RWPE2 (cell line): ENCODE results near the gene ZBTB20.
A peak's percentile ranks its signal among the peaks of the same experiment; 100 is the strongest.

Experiments
- ATAC-seq: fragments of 200-7000 bp; cut with Tn5 transposase; 3 replicates; pipeline ENCODE4 v1.9.1; 2021; ENCODE audit warnings: low read depth
- DNase-seq: peaks from one replicate; pipeline ENCODE4 v3.0.0-alpha.2; 2020; ENCODE audit warnings: low spot score
- H3K27ac ChIP-seq: fragments of 450-650 bp; 2 replicates; pipeline ENCODE4 v1.5.1; 2017; ENCODE audit warnings: mild to moderate bottlenecking; ENCODE audit not compliant: poor library complexity, severe bottlenecking
- H3K27me3 ChIP-seq: fragments of 250-450 bp; sonication (Bioruptor Pico); 2 replicates; pipeline ENCODE4 v1.5.1; 2021; ENCODE audit warnings: mild to moderate bottlenecking, moderate library complexity; ENCODE audit not compliant: insufficient read depth, poor library complexity, severe bottlenecking
- H3K36me3 ChIP-seq: fragments of 250-450 bp; sonication (Bioruptor Pico); 2 replicates; pipeline ENCODE4 v1.5.1; 2020; ENCODE audit warnings: low read depth, mild to moderate bottlenecking, moderate library complexity
- H3K4me1 ChIP-seq: fragments of 250-450 bp; sonication (Bioruptor Pico); 2 replicates; pipeline ENCODE4 v1.5.1; 2021; ENCODE audit warnings: mild to moderate bottlenecking, moderate library complexity; ENCODE audit not compliant: insufficient read depth, poor library complexity, severe bottlenecking
- H3K4me3 ChIP-seq: fragments of 250-450 bp; sonication (Bioruptor Pico); 2 replicates; pipeline ENCODE4 v1.5.1; 2021; ENCODE audit warnings: mild to moderate bottlenecking, moderate library complexity; ENCODE audit not compliant: severe bottlenecking
- H3K9me3 ChIP-seq: fragments of 250-450 bp; sonication (Bioruptor Pico); 2 replicates; pipeline ENCODE4 v1.5.1; 2021; ENCODE audit warnings: mild to moderate bottlenecking, moderate library complexity; ENCODE audit not compliant: severe bottlenecking
- CTCF ChIP-seq: fragments of 450-650 bp; IDR thresholded peaks from one replicate; pipeline ENCODE4 v1.5.1; 2017; ENCODE audit warnings: mild to moderate bottlenecking, moderate library complexity; ENCODE audit not compliant: poor library complexity, severe bottlenecking

ZBTB20 gene

DNA sequence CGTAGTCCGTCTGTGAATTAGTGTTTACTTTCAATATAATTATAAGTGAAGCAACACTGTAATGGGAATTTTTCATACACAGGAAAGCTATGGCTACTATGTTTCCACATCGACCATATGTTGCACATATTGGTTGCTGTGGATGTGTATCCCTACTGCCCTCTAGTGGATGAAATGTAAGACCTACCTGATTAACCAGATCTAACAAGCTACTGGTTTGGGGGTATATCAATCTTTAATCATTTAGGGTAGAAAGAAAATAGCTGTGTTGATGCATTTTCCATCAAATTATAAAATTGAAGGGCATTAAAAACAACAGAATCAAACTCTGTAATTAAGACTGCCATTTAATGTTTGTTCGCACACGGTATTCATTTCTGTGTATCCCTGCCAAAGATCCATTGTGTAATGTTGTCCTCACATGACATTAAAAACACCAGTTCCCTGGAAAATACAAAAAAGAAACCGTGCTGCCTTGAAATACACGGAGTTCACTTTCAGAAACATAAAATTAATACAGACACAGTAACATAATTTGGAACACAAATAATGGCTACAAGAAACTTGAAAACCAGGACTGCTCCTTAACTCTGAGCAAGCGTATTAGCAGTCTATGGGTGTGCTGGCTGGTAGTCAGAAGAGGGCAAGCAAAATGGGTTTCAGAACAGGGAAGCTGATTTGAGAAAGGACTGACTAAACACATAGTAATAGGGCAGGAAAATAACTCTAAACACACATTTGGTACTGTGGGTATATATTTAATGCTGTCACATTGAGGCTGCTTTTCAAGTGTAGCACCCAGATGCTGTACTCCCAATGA, 728.2 kb downstream of the ZBTB20 start:
- no peaks in the 10 kb centered on the region for H3K27me3 ChIP-seq
- peak; percentile 86 for ATAC-seq
- H3K4me1 ChIP-seq = no peaks in the 10 kb centered on the region
- H3K36me3 ChIP-seq = no peaks in the 10 kb centered on the region
- peak; percentile 89 for TF ChIP-seq CTCF
- no peak overlapping the region for H3K27ac ChIP-seq
- no peak for DNase-seq
- no peaks in the 10 kb centered on the region for H3K9me3 ChIP-seq
- no peak overlapping the region for H3K4me3 ChIP-seq

GRCh38 chr3:114418107-114418506, 729.0 kb downstream of the ZBTB20 start:
- DNase-seq (no peak), ATAC-seq (no peak)
- no peaks in the 10 kb centered on the region for H3K9me3 ChIP-seq
- no peaks in the 10 kb centered on the region for H3K27me3 ChIP-seq
- H3K4me1 ChIP-seq = no peaks in the 10 kb centered on the region
- TF ChIP-seq CTCF = no peak
- no peak overlapping the region for H3K27ac ChIP-seq
- H3K4me3 ChIP-seq = no peak overlapping the region
- H3K36me3 ChIP-seq = no peaks in the 10 kb centered on the region

DNA sequence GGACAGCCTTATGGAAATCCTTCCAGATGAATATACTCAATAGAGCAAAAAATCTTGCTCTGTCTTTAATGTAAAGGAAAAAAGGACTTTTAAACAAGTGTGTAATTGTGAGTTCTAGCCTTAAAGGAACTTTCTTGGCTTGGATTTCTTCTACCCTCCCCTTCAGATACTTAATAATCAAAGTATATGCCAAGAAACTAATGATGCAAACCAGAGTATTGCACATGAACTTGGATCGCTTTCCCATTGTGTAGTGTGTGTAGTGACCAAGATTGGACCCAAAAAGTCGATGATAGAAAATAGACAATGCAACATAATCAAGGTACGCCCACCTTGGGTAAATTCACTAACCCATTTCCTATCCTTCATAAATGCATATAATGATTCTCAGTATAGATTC, 729.4 kb downstream of the ZBTB20 start:
- H3K27ac ChIP-seq = no peak overlapping the region
- DNase-seq (no peak), ATAC-seq (no peak)
- H3K36me3 ChIP-seq = no peaks in the 10 kb centered on the region
- TF ChIP-seq CTCF = no peak
- H3K4me3 ChIP-seq = no peak overlapping the region
- no peaks in the 10 kb centered on the region for H3K27me3 ChIP-seq
- no peaks in the 10 kb centered on the region for H3K9me3 ChIP-seq
- H3K4me1 ChIP-seq = no peaks in the 10 kb centered on the region

- TF ChIP-seq CTCF = no peak
- no peaks in the 10 kb centered on the region for H3K36me3 ChIP-seq
- no peaks in the 10 kb centered on the region for H3K27me3 ChIP-seq
- H3K4me1 ChIP-seq = no peaks in the 10 kb centered on the region
- no peaks in the 10 kb centered on the region for H3K9me3 ChIP-seq
- no peak overlapping the region for H3K27ac ChIP-seq
- H3K4me3 ChIP-seq = no peak overlapping the region
- DNase-seq (no peak), ATAC-seq (no peak)
Measured at GRCh38 chr3:114417265-114417664, 729.8 kb downstream of the ZBTB20 start.
